AG10803 (cell line): Measurements from ENCODE around the gene IL17B.

Experiments used
- DNase-seq: peaks from one replicate; pipeline ENCODE4 v3.0.0; 2010; ENCODE audit warnings: low read depth
- H3K4me3 ChIP-seq: 2 replicates; pipeline ENCODE4 v1.5.1; 2011; ENCODE audit warnings: mild to moderate bottlenecking, low read length, control low read depth
- CTCF ChIP-seq: conservative IDR thresholded peaks from 2 replicates; pipeline ENCODE4 v1.5.1; 2011; ENCODE audit warnings: mild to moderate bottlenecking, low read length, control low read depth, inconsistent platforms

Gene IL17B

GRCh38 chr5:149414405-149415065, 35.4 kb upstream of the IL17B start:
- peak overlapping the region; percentile 16 for H3K4me3 ChIP-seq
- peak; percentile 78 for DNase-seq
- TF ChIP-seq CTCF: no peak

GRCh38 chr5:149413477-149414210, 34.6 kb upstream of the IL17B start:
- DNase-seq: no peak
- no peak for TF ChIP-seq CTCF
- H3K4me3 ChIP-seq: peak overlapping the region; percentile 99

DNA sequence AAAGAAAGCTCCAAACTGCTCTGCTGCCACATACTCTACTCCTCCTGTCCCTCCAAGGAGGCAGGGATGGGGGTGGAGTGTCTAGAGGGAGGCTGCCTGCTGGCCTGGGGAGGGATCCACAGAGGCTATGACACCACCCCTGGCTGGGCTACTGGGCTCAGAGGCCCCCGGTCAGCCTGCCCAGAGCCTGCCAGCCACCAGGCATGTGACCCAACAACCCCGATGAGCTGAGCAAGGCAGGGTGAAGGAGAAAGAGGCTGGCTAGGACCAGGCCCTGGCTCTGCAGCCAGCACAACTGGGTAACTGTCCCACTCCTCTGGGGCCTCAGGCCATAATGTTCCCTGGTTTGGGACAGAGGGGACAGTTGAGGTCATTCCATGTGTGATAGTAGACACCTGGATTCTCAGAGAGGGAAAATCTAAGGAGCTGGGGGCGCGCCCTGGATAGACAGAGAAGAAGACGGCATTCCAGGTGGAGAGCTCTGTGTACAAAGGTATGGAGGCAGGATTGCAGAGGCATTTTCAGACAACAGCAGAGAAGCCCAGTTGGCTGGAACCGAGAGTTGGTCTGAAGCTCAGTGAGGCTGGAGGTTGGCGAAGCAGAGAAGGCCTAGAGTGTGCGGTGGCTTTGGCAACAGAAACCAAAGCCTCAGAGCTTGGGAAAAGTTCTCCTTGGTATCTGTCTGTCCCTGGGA, 33.8 kb upstream of the IL17B start:
- no peak for TF ChIP-seq CTCF
- peak overlapping the region; percentile 99 for H3K4me3 ChIP-seq
- DNase-seq: peak; percentile 43

- H3K4me3 ChIP-seq: peak overlapping the region; percentile 99
- TF ChIP-seq CTCF: no peak
Measured at GRCh38 chr5:149411738-149412519, 32.8 kb upstream of the IL17B start.

DNA sequence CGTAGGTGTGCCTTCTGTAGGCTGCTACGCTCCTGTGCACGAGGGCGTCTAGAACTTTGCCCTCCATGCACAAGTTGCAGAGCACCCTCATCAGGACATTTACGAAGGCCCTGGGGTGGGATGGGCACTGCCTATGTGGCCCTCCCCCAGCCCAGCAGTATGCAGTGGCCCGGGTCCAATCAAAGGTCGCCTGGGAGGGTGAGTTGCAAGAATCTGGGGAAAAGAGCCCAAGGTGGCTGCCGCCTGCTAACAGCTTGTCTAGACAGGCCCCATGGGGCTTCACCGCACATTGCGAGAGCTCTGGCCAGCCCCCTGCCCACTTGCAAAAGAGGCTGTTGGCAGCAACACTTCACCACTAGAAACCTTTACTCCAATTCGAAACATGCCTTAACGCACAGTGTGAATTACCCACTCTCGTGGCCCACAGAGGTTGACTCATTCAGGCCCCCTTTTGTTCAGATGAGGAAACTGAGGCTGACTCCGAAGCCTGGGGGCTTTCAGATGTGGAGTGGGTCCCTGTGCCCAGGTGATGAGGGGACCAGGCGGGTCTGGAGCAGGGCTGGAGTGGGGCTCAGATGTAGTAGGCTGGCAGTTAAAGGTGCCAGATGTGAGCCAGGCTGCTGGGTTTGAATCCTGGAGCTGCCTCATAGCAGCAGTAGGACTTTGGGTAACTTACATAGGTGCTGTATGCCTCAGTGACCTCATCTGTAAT, 31.8 kb upstream of the IL17B start:
- no peak for TF ChIP-seq CTCF
- DNase-seq: peak; percentile 44
- peak overlapping the region; percentile 99 for H3K4me3 ChIP-seq

More at GRCh38 chr5:149411738-149412519, 32.8 kb upstream of the IL17B start:
- peak; percentile 18 for DNase-seq

- DNase-seq: no peak
- no peak for TF ChIP-seq CTCF
- peak overlapping the region; percentile 99 for H3K4me3 ChIP-seq
Measured at GRCh38 chr5:149410071-149410470, 31.0 kb upstream of the IL17B start.
